Fibroblast of lung (primary cell): Measurements from ENCODE around the gene PDE11A.

ENCODE experiments used
- CTCF ChIP-seq, 2 donors: IDR thresholded peaks in 1 of 2; conservative IDR thresholded peaks in 1 of 2; 1 replicate in 1 of 2; 2 replicates in 1 of 2; pipeline ENCODE4 v1.5.1; 2011 to 2012; ENCODE audit warnings: low read length in 2 of 2, control low read depth in 1 of 2, inconsistent platforms in 1 of 2, low read depth in 1 of 2, mild to moderate bottlenecking in 1 of 2
- EZH2 ChIP-seq: IDR thresholded peaks from 2 replicates; pipeline ENCODE4 v1.5.1; 2012; ENCODE audit warnings: low read length, control low read depth, mild to moderate bottlenecking; ENCODE audit errors: missing control alignments

DNA sequence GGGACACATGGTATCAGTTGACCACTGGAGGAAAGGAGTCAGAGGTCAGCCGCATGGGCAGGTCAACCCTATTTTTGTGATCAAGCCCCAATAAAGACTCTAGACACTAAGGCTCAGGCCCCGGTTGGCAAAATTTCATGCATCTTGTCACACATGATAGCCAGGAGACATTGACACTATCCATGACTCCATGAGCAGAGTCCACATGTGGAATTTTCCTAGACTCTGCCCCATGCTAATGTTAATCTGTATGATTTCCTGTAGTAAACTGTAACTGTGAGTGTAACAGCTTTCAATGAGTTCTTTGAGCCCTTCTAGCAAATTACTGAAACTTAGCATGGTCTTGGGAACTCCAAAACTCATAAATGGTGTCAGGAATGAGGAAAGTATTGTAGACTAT lies 192.3 kb downstream of the PDE11A start:
- TF ChIP-seq EZH2 (no peak), CTCF (conservative IDR thresholded peaks at IDR 0.05 in 1 of 2, IDR thresholded peaks at IDR 0.05 in 1 of 2; ENCODE audit: low read depth in 1 of 2, low read length in 2 of 2) (no peak)
